RWPE1 (cell line): ENCODE data around the gene EPAS1.
A peak's percentile ranks its signal among the peaks of the same experiment; 100 is the strongest.

Source experiments
- CTCF ChIA-PET: fragments of 350-600 bp; sonication (Branson Sonifier 250); formaldehyde crosslinking; extraction: SDS; loops from one replicate; lab custom pipeline; 2021; lab: Yijun Ruan, JAX
- POLR2A ChIA-PET: fragments of 400-600 bp; formaldehyde crosslinking; extraction: SDS; loops from one replicate; lab custom pipeline; 2020; ENCODE audit warnings: antibody characterized with exemption; ENCODE audit not compliant: low non-redundant PET; lab: Yijun Ruan, JAX
- DNase-seq: peaks from one replicate; pipeline ENCODE4 v3.0.0; 2012; ENCODE audit warnings: low spot score
- H3K27ac ChIP-seq: fragments of 450-650 bp; 2 replicates; pipeline ENCODE4 v1.5.1; 2017
- TF ChIP-seq, protein P1 (sequence below): fragments of 450-650 bp; conservative IDR thresholded peaks from 2 replicates; pipeline ENCODE4 v1.5.1; 2017; ENCODE audit warnings: low read depth, mild to moderate bottlenecking

EPAS1 gene

DNA sequence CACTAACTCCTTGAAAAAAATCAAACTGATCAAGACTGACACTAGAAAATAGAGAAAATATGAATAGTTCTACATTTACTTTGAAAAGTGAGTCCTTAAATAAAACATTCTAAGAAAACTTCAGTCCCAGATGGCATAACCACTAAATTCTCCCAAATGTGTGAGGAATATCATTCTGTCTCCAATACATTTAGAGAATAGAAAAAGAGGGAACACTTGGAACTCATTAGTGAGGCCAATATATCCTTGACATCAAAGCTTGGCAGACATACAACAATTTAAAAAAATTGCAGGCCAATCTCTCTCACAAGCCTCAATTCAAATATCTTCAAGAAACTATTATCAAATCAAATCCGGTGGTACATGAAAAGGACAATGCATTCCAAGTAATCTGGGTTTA lies 102.8 kb downstream of the EPAS1 start:
- DNase-seq = no peak
- CTCF ChIA-PET = no interaction called here
- POLR2A ChIA-PET = no interaction called here
- H3K27ac ChIP-seq = no peak overlapping the region
- TF ChIP-seq, protein P1, sequence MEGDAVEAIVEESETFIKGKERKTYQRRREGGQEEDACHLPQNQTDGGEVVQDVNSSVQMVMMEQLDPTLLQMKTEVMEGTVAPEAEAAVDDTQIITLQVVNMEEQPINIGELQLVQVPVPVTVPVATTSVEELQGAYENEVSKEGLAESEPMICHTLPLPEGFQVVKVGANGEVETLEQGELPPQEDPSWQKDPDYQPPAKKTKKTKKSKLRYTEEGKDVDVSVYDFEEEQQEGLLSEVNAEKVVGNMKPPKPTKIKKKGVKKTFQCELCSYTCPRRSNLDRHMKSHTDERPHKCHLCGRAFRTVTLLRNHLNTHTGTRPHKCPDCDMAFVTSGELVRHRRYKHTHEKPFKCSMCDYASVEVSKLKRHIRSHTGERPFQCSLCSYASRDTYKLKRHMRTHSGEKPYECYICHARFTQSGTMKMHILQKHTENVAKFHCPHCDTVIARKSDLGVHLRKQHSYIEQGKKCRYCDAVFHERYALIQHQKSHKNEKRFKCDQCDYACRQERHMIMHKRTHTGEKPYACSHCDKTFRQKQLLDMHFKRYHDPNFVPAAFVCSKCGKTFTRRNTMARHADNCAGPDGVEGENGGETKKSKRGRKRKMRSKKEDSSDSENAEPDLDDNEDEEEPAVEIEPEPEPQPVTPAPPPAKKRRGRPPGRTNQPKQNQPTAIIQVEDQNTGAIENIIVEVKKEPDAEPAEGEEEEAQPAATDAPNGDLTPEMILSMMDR = no peak

DNA sequence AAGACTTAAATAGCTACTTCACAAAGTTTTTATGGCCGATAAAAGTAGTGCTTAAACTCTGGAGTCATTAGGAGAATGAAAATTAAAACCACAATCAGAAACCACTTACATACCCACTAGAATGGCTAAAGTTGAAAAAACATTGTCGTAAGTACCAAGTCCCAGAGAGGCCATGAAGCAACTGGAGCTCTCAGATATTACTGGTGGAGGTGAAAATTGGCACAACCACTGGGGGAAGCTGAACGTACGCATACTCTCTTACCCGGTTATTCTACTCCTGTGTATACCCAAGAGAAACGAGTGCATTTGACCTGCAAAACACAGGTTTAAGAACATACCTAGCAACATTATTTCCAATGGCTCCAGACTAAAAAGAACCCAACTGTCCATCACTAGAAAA lies 105.7 kb downstream of the EPAS1 start:
- TF ChIP-seq, protein P1 = no peak
- ChIA-PET CTCF (no interaction called here), POLR2A (no interaction called here)
- no peak for DNase-seq
- no peak overlapping the region for H3K27ac ChIP-seq

DNA sequence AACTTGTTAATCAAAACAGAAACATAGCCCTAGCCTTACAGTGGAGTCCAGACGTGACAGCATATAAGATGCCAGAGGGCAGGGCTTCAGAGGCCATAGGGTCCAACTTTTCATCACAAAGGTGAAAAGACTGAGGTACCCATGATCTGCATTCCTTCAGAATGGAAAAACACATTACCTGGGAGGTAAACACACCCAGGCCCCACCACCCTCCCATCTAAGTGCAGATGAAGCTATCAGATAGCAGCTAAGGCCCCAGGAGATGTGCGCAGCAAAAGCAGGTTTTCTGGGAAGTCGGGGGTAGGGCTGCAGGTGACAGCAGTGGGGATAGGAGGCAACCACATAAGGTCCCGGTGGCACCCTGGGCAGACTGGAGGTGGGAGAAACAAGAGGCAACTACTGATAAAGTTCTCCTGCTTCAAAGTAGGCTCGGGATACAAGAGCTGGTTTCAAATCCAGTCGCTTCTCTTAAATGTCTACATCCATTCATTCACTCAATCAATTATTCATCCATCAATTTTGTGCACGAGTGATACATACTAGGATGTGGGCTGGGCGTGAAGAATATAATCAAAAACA lies 107.1 kb downstream of the EPAS1 start:
- DNase-seq = no peak
- no peak overlapping the region for H3K27ac ChIP-seq
- CTCF ChIA-PET = no interaction called here
- TF ChIP-seq, protein P1 = no peak
- POLR2A ChIA-PET = no interaction called here

DNA sequence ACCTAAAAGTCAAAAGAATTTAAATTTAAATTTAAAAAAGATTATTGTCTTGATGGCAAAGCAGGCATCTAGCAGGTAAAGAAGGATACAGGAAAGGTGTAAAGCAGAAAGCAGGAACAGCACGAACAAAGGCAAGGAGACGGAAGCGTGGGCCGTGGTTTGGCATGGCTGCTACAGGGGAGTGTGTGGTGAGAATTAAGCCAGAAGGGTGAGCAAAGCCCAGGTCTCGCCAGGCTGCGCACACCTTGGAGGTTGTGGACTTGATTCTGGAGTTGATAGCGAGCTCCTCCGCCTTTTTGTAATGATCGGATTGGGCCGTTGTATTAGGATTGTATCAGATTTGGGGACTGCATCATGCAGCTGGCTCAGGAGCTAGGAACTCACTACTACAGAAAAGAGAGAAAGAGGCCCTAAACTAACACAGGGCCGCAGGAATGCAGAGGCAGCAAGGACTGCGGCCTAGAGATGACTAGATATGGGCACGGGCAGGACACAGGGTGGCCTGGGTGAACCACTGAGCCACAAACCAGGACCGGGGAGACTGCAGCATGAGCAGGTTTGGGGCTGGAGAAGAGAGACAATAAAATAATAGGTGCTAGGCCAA lies 110.7 kb downstream of the EPAS1 start:
- POLR2A ChIA-PET = no interaction called here
- DNase-seq = no peak
- TF ChIP-seq, protein P1 = no peak
- CTCF ChIA-PET = interaction anchor here (0.7 kb wide), 1 partner anchor 75 kb away, joined by 3 read pairs; no protein-coding TSS in a partner anchor
- peak overlapping the region; percentile 96 for H3K27ac ChIP-seq

DNA sequence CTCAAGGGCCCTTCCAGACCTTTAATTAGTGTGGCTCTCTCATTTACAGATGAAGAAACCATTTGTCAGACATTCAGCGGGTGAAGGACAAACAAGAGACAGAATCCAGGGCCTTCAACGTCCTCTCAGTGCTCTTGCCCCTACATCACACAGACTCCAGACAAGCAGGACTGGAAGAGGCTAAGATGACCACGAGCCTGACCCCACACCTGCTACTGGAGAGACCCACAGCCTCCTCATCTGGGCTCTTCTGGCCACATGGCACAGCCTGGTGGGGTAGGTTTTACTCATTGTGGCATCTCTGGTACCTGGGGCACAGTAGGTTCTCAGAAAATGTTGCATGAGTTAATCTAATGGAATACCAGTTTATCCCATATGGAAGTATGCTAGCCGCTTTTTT lies 112.5 kb downstream of the EPAS1 start:
- H3K27ac ChIP-seq = peak overlapping the region; percentile 96
- TF ChIP-seq, protein P1 = no peak
- no peak for DNase-seq
- CTCF ChIA-PET = no interaction called here
- POLR2A ChIA-PET = interaction anchor here (0.6 kb wide), 1 partner anchor 863 kb away, joined by 3 read pairs; no protein-coding TSS in a partner anchor

DNA sequence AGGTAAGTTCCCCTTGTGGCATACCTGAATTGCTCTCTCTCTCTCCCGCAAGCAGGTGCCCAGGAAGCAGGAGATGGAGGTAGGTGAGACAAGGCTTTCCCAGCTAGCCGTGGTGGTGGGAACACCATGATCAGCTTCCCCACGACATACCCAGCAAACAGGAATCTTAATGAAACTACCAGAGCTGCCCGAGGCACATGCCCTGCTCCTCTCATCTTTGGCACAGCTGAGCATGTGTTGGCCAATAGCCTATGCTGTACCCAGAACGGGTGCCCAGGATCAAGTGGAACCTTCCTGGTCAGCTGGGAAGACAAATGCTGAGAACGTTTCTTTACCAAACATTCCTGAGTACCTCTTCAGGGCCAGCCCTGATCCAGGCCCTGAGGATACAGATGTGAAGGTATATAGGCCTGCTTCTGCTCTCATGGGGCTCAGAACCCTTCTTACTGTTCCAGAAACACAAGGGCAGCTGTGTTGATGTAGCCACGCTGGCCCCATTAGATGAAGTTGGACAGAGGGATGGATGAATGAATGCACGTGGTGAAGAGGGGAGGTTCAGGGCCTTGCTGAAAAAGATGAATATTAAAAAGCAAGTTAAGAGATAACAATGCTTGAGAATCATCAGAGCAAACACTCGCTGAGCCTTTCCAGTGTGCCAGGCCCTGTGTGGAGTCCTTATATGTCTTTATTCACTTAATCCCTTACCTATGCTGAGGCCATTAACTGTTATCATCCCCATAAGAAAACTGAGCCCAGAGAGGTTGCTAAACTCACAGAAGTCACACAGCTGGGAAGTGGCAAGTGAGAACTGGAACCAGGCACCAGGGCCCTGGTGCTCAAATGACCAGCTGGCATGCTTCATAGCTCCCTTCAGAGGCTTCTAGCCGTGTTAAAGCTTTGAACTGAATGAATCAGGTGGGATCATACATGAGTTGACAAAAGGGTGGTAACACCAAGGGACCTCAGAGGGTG lies 113.4 kb downstream of the EPAS1 start:
- ChIA-PET CTCF (no interaction called here), POLR2A (no interaction called here)
- DNase-seq = no peak
- H3K27ac ChIP-seq = peak overlapping the region; percentile 96
- TF ChIP-seq, protein P1 = no peak
